Colonic mucosa (tissue), 4 donors: Measurements from ENCODE around the gene RADIL. TPM values are rescaled to one million over a fixed set of nuclear protein-coding genes. Genes with fewer than 3 reads are reported as not detected.

Experiments
- DNase-seq: peaks from one replicate; pipeline ENCODE4 v3.0.0-alpha.2; 2020
- H3K27ac ChIP-seq: fragments of 200-600 bp; one replicate; pipeline ENCODE4 v1.8.0; 2021
- H3K27me3 ChIP-seq: fragments of 200-600 bp; one replicate; pipeline ENCODE4 v1.8.0; 2021
- H3K36me3 ChIP-seq: fragments of 200-600 bp; one replicate; pipeline ENCODE4 v1.8.0; 2021
- H3K4me1 ChIP-seq: fragments of 200-600 bp; one replicate; pipeline ENCODE4 v1.8.0; 2021; ENCODE audit warnings: mild to moderate bottlenecking
- H3K4me3 ChIP-seq: fragments of 200-600 bp; one replicate; pipeline ENCODE4 v1.8.0; 2021
- H3K9ac ChIP-seq, 2 donors: one replicate each; pipeline ENCODE4 v1.7.0; 2013; ENCODE audit warnings: control low read depth in 2 of 2, low read depth in 2 of 2, low read length in 2 of 2
- H3K9me3 ChIP-seq: fragments of 200-600 bp; one replicate; pipeline ENCODE4 v1.8.0; 2021
- CTCF ChIP-seq: fragments of 200-600 bp; IDR thresholded peaks from one replicate; pipeline ENCODE4 v1.8.0; 2022; ENCODE audit warnings: antibody characterized with exemption, mild to moderate bottlenecking
- intact Hi-C: fragments of 100-400 bp; cut with DNase I; formaldehyde crosslinking; loops from one replicate; pipeline ENCODE4 v1.14.1; 2022
- total RNA-seq, 2 donors: library from RNA; stranded (reverse); fragmentation: NEBNext Ultra II Directional in 1 of 2; extraction: Animal tissue kit (Norgen Biotek cat#: 25700) in 1 of 2; gene quantifications; one replicate each; pipeline ENCODE4 v1.2.1, GENCODE V29; 2021
- donor health status: healthy.
- donor health status: DM: no; HTN: no; CAD: no.
- donor health status: DM: no; HTN: no; CAD: no.

The RADIL gene
- total RNA-seq, 2 donors from 2014 or later: 0.54 to 1.9 TPM

DNA sequence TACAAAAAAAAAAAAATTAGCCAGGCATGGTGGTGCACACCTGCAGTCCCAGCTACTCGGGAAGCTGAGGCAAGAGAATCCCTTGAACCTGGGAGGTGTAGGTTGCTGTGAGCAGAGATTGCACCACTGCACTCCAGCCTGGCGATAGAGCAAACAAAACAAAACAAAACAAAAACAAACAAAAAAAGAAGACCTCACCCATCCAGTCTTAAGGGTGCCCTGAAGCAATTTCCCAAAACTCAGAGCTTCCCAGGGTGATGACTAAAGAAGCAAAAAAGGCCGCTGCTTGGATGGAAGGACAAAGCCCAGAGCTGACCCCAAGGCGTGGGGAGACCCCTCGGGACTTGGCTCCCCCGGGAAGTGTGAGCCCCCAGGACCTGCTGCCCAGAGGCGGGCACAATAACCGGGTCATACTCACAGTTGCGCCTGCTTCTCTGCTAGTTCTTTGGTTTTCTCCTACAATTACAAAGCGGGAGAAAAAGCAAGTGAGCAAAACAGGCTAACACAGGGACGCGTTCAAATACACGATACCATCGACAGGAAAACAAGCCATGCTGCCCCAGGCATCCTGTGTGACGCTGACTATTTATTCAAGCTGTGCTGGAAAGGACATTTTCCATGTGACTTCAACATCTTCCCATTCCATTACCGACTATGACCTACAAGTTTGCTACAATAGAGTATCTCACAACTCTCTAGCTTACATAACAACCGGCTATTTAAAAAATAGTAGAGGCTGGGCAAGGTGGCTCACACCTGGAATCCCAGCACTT is 51.6 kb downstream of the RADIL start:
- intact Hi-C loops: loop anchor here (10.0 kb wide), 1 partner anchor 253 kb away; no protein-coding TSS in a partner anchor
- no peak overlapping the region for H3K9ac ChIP-seq
- TF ChIP-seq CTCF: no peak
- no peak overlapping the region for H3K4me3 ChIP-seq
- H3K36me3 ChIP-seq: no peaks in the 10 kb centered on the region
- no peaks in the 10 kb centered on the region for H3K9me3 ChIP-seq
- no peaks in the 10 kb centered on the region for H3K27me3 ChIP-seq
- no peak for DNase-seq
- no peaks in the 10 kb centered on the region for H3K4me1 ChIP-seq
- no peak overlapping the region for H3K27ac ChIP-seq

DNA sequence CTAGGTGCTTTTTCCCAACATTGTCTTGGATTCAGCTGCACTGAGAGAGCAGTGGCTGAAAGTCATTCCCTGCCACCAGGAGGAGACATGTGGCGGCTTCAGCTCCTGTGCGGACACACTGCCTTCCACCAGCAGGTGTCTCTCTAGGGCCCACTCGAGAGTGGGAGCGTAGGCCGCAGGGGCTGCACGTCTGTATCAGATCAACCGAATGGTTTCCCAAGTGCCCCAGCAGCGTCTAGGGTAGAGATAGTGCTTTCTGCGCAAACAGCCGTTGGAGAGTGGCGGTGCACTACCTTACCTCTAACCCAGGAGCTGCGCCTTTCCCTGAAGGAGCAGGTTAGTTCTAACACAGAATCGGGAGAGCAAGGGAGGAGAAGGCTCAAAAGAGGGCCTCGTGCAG is 53.3 kb downstream of the RADIL start:
- Histone ChIP-seq H3K27ac (no peak overlapping the region), H3K9ac (no peak overlapping the region), H3K4me3 (no peak overlapping the region), H3K27me3 (no peaks in the 10 kb centered on the region), H3K36me3 (no peaks in the 10 kb centered on the region), H3K9me3 (no peaks in the 10 kb centered on the region), H3K4me1 (no peaks in the 10 kb centered on the region)
- intact Hi-C loops: loop anchor here (10.0 kb wide), 1 partner anchor 255 kb away; no protein-coding TSS in a partner anchor
- peak; percentile 64 for DNase-seq
- TF ChIP-seq CTCF: peak; percentile 47

- H3K4me1 ChIP-seq: no peaks in the 10 kb centered on the region
- no peak for DNase-seq
- no peaks in the 10 kb centered on the region for H3K27me3 ChIP-seq
- no peak overlapping the region for H3K27ac ChIP-seq
- intact Hi-C loops: no loop called here
- H3K9me3 ChIP-seq: no peaks in the 10 kb centered on the region
- no peak for TF ChIP-seq CTCF
- H3K36me3 ChIP-seq: no peaks in the 10 kb centered on the region
- H3K9ac ChIP-seq: no peak overlapping the region
- no peak overlapping the region for H3K4me3 ChIP-seq
These were observed 54.7 kb downstream of the RADIL start for GRCh38 chr7:4828720-4829383.

DNA sequence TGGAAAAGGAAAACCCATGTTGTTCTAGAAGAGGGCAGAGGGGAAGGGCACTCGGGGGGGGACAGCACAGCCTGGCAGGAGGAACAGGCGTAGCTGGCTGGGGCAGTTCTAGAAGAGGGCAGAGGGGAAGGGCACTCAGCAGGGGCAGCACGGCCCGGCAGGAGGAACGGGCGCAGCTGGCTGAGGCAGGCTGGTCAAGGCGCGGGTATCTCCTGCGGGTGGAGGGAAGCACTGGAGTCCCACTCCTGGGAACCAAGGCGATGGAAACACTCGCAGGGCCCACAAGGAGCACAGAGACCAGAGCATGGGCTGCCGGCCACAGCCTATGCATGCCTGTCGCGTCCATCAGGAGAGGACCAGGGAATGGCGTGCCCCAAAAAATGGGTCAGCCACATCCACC is 58.4 kb downstream of the RADIL start:
- Histone ChIP-seq H3K27me3 (no peaks in the 10 kb centered on the region), H3K36me3 (no peaks in the 10 kb centered on the region), H3K4me3 (no peak overlapping the region), H3K9me3 (no peaks in the 10 kb centered on the region), H3K4me1 (no peaks in the 10 kb centered on the region), H3K27ac (no peak overlapping the region), H3K9ac (no peak overlapping the region)
- intact Hi-C loops: no loop called here
- TF ChIP-seq CTCF: no peak
- no peak for DNase-seq

- H3K27me3 ChIP-seq: no peaks in the 10 kb centered on the region
- intact Hi-C loops: no loop called here
- no peak overlapping the region for H3K9ac ChIP-seq
- no peak overlapping the region for H3K4me3 ChIP-seq
- no peak for DNase-seq
- no peaks in the 10 kb centered on the region for H3K36me3 ChIP-seq
- TF ChIP-seq CTCF: no peak
- H3K27ac ChIP-seq: no peak overlapping the region
- H3K4me1 ChIP-seq: no peaks in the 10 kb centered on the region
- no peaks in the 10 kb centered on the region for H3K9me3 ChIP-seq
These were observed 59.3 kb downstream of the RADIL start for GRCh38 chr7:4824120-4824775.
